Spleen (tissue), 11 donors: Measurements from ENCODE around the gene PURB. TPM values are rescaled to one million over a fixed set of nuclear protein-coding genes. Genes with fewer than 3 reads are reported as not detected.
A peak's percentile ranks its signal among the peaks of the same experiment; 100 is the strongest.

Experiments used
- DNase-seq: peaks from one replicate; pipeline ENCODE4 v3.0.0-alpha.2; 2020
- H3K27ac ChIP-seq, 8 donors: fragments of 200-600 bp; sonication (generic) in 7 of 8; 1 replicate in 4 of 8; 2 replicates in 4 of 8; pipeline versions ENCODE4 v1.5.0 to v1.8.0; 2016 to 2021; ENCODE audit warnings: inconsistent platforms in 4 of 8, mild to moderate bottlenecking in 4 of 8, moderate library complexity in 1 of 8
- H3K27me3 ChIP-seq, 7 donors: fragments of 200-600 bp; sonication (generic) in 6 of 7; replicated peaks in 1 of 7; 1 replicate in 4 of 7; 2 replicates in 3 of 7; pipeline versions ENCODE4 v1.5.0 to v1.8.0; 2016 to 2021; ENCODE audit warnings: inconsistent platforms in 3 of 7, mild to moderate bottlenecking in 1 of 7
- H3K36me3 ChIP-seq, 6 donors: fragments of 200-600 bp; sonication (generic) in 5 of 6; 1 replicate in 4 of 6; 2 replicates in 2 of 6; pipeline versions ENCODE4 v1.5.0 to v1.8.0; 2016 to 2021; ENCODE audit warnings: inconsistent platforms in 2 of 6
- H3K4me1 ChIP-seq, 6 donors: fragments of 200-600 bp; sonication (generic) in 5 of 6; 1 replicate in 3 of 6; 2 replicates in 3 of 6; pipeline versions ENCODE4 v1.5.0 to v1.8.0; 2016 to 2021; ENCODE audit warnings: inconsistent platforms in 3 of 6
- H3K4me3 ChIP-seq, 8 donors: fragments of 200-600 bp; sonication (generic) in 7 of 8; 1 replicate in 4 of 8; 2 replicates in 4 of 8; pipeline versions ENCODE4 v1.5.0 to v1.8.0; 2016 to 2021; ENCODE audit warnings: inconsistent platforms in 4 of 8, mild to moderate bottlenecking in 4 of 8, moderate library complexity in 2 of 8
- H3K9me3 ChIP-seq, 8 donors: fragments of 200-600 bp; sonication (generic) in 7 of 8; 1 replicate in 4 of 8; 2 replicates in 4 of 8; pipeline versions ENCODE4 v1.5.0 to v1.8.0; 2016 to 2021; ENCODE audit warnings: inconsistent platforms in 4 of 8
- POLR2A ChIP-seq, 3 donors: fragments of 450-650 bp; IDR thresholded peaks; one replicate each; pipeline ENCODE4 v1.5.1; 2017; ENCODE audit warnings: antibody characterized with exemption in 3 of 3, mild to moderate bottlenecking in 1 of 3
- POLR2AphosphoS5 ChIP-seq, 3 donors: sonication (generic); formaldehyde crosslinking; IDR thresholded peaks; one replicate each; pipeline ENCODE4 v1.5.1; 2017; ENCODE audit warnings: antibody characterized with exemption in 3 of 3
- WGBS, 5 donors: extraction: QIAGEN DNeasy Blood & Tissue Kit in 3 of 5; methylation state at CpG; one replicate each; pipeline versions ENCODE4 v1.1.5 to v1.1.7; 2013 to 2018; 5-methylcytosine and 5-hydroxymethylcytosine counted together
- intact Hi-C: fragments of 100-400 bp; cut with DNase I; formaldehyde crosslinking; loops from one replicate; pipeline ENCODE4 v1.15.0; 2023; ENCODE audit warnings: low total_unique reads
- polyA plus RNA-seq, 3 donors: library from polyadenylated mRNA; stranded (reverse); fragments of 200-250 nt; gene quantifications; one replicate each; pipeline ENCODE4 v1.2.1, GENCODE V29; 2013
- total RNA-seq, 7 donors: library from RNA; depleted of rRNA in 3 of 7; stranded (reverse); fragments of >200 nt in 3 of 7; fragmentation: NEBNext Ultra II Directional in 4 of 7; extraction: Animal tissue kit (Norgen Biotek cat#: 25700) in 4 of 7; gene quantifications; one replicate each; pipeline versions ENCODE4 v1.1.0 to v1.2.1, GENCODE V29; 2016 to 2021
- TF ChIP-seq, protein P1 (sequence below), 11 experiments: fragments of 200-600 bp in 7 of 11; fragments of 450-650 bp in 4 of 11; sonication (generic) in 4 of 11; IDR thresholded peaks in 8 of 11; conservative IDR thresholded peaks in 3 of 11; 1 replicate in 7 of 11; 2 replicates in 4 of 11; pipeline versions ENCODE4 v1.4.0 to v1.8.0; 2016 to 2021; ENCODE audit warnings: antibody characterized with exemption in 11 of 11, inconsistent platforms in 4 of 11, mild to moderate bottlenecking in 1 of 11
- donor health status: healthy with polysubstance abuse.
- donor health status: DM: no; HTN: no; CAD: no; lungs with moderate emphysema.
- donor health status: DM: no; HTN: no; CAD: no.
- donor health status: Bipolar disorder and iron deficiency.
- donor health status: healthy.
- donor health status: DM: no; HTN: no; CAD: no.
- donor health status: DM: yes; HTN: yes; CAD: no.

PURB gene
- total and polyA plus RNA-seq, 10 donors: 6.0 to 25.4 (median 20.5) TPM

DNA sequence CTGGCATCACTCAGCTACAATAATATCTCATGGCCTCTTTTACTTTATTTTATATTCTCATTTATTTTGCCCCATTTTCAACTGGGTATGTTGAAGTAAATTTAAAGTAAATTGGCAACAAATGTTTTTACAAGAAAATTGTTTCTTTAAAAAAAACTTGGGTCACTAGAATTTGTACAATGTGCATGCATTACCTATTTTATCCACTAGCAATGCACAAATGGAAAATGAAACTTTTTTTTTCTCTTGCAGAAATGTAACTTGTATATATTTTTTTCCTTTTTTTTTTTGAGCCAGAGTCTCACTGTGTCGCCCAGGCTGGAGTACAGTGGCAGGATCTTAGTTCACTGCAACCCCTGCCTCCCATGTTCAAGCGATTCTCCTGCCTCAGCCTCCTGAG is 27.2 kb downstream of the PURB start:
- Histone ChIP-seq H3K27me3 (peaks cover 0 to 8% (median 0%) of the 10 kb centered on the region in 7 donors), H3K36me3 (no peaks in the 10 kb centered on the region), H3K27ac (no peak overlapping the region), H3K4me3 (no peak overlapping the region), H3K4me1 (peaks cover 0 to 9% (median 3%) of the 10 kb centered on the region in 6 donors), H3K9me3 (no peaks in the 10 kb centered on the region)
- TF ChIP-seq POLR2A (IDR thresholded peaks at IDR 0.05) (no peak), POLR2AphosphoS5 (IDR thresholded peaks at IDR 0.05) (no peak)
- TF ChIP-seq, protein P1, sequence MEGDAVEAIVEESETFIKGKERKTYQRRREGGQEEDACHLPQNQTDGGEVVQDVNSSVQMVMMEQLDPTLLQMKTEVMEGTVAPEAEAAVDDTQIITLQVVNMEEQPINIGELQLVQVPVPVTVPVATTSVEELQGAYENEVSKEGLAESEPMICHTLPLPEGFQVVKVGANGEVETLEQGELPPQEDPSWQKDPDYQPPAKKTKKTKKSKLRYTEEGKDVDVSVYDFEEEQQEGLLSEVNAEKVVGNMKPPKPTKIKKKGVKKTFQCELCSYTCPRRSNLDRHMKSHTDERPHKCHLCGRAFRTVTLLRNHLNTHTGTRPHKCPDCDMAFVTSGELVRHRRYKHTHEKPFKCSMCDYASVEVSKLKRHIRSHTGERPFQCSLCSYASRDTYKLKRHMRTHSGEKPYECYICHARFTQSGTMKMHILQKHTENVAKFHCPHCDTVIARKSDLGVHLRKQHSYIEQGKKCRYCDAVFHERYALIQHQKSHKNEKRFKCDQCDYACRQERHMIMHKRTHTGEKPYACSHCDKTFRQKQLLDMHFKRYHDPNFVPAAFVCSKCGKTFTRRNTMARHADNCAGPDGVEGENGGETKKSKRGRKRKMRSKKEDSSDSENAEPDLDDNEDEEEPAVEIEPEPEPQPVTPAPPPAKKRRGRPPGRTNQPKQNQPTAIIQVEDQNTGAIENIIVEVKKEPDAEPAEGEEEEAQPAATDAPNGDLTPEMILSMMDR (IDR thresholded peaks at IDR 0.05 in 8 of 11, conservative IDR thresholded peaks at IDR 0.05 in 3 of 11): peak in 1 of 11 experiments; percentile 8
- WGBS, 5 donors: 80 to 93% (median 85%) methylated on average over 2 of the region's 2 CpGs
- DNase-seq: no peak
- intact Hi-C loops: loop anchor here (5.0 kb wide), 1 partner anchor 279 kb away; no protein-coding TSS in a partner anchor

DNA sequence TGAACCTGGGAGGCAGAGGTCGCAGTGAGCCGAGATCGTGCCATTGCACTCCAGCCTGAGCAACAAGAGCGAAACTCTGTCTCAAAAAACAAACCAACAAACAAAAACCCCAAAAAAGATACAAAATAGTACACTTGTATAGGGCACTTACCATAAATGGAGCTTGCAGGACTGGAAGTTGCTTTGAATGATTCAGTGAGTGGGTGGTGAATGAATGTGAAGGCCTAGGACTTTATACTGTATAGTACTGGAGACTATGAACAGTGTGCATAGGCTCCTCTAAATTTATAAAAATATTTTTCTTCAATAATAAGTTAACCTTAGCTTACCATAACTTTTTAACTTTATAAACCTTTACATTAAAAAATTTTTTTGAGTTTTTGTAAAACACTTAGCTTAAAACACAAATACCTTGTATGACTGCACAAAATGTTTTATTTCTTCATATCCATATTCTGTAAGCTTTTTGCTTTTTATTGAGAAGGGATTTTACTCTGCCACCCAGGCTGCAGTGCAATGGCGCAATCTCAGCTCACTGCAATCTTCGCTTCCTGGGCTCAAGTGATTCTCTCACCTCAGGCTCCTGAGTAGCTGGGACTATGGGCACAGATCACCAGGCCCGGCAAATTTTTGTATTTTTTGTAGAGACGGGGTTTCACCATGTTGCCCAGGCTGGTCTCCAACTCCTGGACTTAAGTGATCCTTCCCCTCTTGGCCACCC is 30.5 kb downstream of the PURB start:
- Histone ChIP-seq H3K4me1 (peaks cover 0 to 18% (median 6%) of the 10 kb centered on the region in 6 donors), H3K9me3 (no peaks in the 10 kb centered on the region), H3K27me3 (no peaks in the 10 kb centered on the region), H3K36me3 (no peaks in the 10 kb centered on the region), H3K4me3 (no peak overlapping the region), H3K27ac (no peak overlapping the region)
- DNase-seq: no peak
- intact Hi-C loops: loop anchor here (5.0 kb wide), 1 partner anchor 282 kb away; no protein-coding TSS in a partner anchor
- TF ChIP-seq POLR2A (IDR thresholded peaks at IDR 0.05) (no peak), POLR2AphosphoS5 (IDR thresholded peaks at IDR 0.05) (no peak)
- TF ChIP-seq, protein P1 (IDR thresholded peaks at IDR 0.05 in 8 of 11, conservative IDR thresholded peaks at IDR 0.05 in 3 of 11): no peak
- 87 to 94% (median 91%) methylated on average over 8 of the region's 8 CpGs for WGBS, 5 donors

DNA sequence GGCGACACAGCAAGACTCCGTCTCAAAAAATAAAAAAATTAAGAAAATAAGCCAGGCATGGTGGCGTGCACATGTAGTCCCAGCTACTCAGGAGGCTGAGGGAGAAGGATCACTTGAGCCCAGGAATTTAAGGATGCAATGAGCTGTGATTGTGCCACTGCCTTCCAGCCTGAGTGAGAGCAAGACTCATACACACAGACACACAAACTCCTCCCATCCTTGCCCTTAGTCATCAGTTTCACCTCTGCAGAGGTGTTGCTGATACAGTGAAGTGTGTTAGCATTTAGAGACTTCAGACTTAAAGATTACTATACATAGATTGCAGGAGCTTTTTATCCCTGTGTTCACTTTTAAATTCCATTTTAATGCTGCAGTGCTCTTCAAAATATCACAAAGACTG is 31.9 kb downstream of the PURB start:
- no peak overlapping the region for H3K27ac ChIP-seq
- H3K4me1 ChIP-seq: peaks cover 0 to 31% (median 16%) of the 10 kb centered on the region in 6 donors
- H3K9me3 ChIP-seq: no peaks in the 10 kb centered on the region
- no peaks in the 10 kb centered on the region for H3K27me3 ChIP-seq
- H3K36me3 ChIP-seq: no peaks in the 10 kb centered on the region
- WGBS, 5 donors: 81 to 98% (median 87%) methylated on average over 3 of the region's 3 CpGs
- TF ChIP-seq, protein P1 (IDR thresholded peaks at IDR 0.05 in 8 of 11, conservative IDR thresholded peaks at IDR 0.05 in 3 of 11): no peak
- TF ChIP-seq POLR2AphosphoS5 (IDR thresholded peaks at IDR 0.05) (no peak), POLR2A (IDR thresholded peaks at IDR 0.05) (no peak)
- intact Hi-C loops: no loop called here
- no peak overlapping the region for H3K4me3 ChIP-seq
- no peak for DNase-seq

DNA sequence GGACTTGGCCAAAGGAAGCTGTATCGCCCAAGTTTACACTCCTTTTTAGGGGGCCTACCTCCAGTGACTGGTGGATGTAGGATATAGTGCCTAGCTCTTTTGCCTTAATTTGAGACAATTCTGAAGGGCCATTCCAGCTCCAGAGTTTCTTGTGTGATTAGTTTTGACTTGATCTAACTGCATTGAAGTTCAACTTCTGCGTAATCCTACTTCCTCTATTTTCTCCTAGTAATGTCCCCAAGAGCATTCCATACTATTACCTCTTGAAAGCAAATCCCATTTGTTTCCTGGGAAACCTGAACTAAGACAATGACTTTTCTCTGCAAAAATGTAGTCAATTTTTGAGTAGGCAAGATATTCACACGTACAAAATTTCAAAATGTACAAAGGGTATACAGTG is 32.7 kb downstream of the PURB start:
- no peak overlapping the region for H3K4me3 ChIP-seq
- no peak overlapping the region for H3K27ac ChIP-seq
- no peak for DNase-seq
- H3K27me3 ChIP-seq: no peaks in the 10 kb centered on the region
- 83 to 94% (median 88%) methylated on average over 3 of the region's 3 CpGs for WGBS, 5 donors
- intact Hi-C loops: no loop called here
- no peaks in the 10 kb centered on the region for H3K36me3 ChIP-seq
- H3K9me3 ChIP-seq: no peaks in the 10 kb centered on the region
- H3K4me1 ChIP-seq: peaks cover 0 to 31% (median 16%) of the 10 kb centered on the region in 6 donors
- no peak for TF ChIP-seq POLR2A (IDR thresholded peaks at IDR 0.05)
- TF ChIP-seq, protein P1 (IDR thresholded peaks at IDR 0.05 in 8 of 11, conservative IDR thresholded peaks at IDR 0.05 in 3 of 11): no peak
- no peak for TF ChIP-seq POLR2AphosphoS5 (IDR thresholded peaks at IDR 0.05)
